GM10248 (cell line): Measurements from ENCODE around the gene RNF224.

Experiments
- CTCF ChIA-PET: fragments of 300-600 bp; sonication (Branson Sonifier 250); formaldehyde crosslinking; extraction: SDS; loops from one replicate; lab custom pipeline; 2021; ENCODE audit warnings: antibody characterized with exemption; lab: Yijun Ruan, JAX
- POLR2A ChIA-PET: fragments of 350-650 bp; sonication (Branson Sonifier 250); formaldehyde crosslinking; extraction: SDS; loops from one replicate; lab custom pipeline; 2020; ENCODE audit warnings: antibody characterized with exemption; lab: Yijun Ruan, JAX
- DNase-seq: peaks from one replicate; pipeline ENCODE4 v3.0.0; 2012; ENCODE audit errors: extremely low spot score
- CTCF ChIP-seq: IDR thresholded peaks from 2 replicates; pipeline ENCODE4 v1.5.1; 2012; ENCODE audit warnings: mild to moderate bottlenecking, low read depth; ENCODE audit errors: extremely low read depth, missing control alignments, control extremely low read depth

The RNF224 gene

GRCh38 chr9:137227054-137227852 is at the start of gene RNF224:
TSS of gene RNF224 (plus strand) at chr9:137227502. CDS start at chr9:137228336, 834 bp downstream.
- POLR2A ChIA-PET: interaction anchor here (0.5 to 1.2 kb wide), 4 partner anchors 13 to 100 kb away, joined by 3 to 7 read pairs (median 3); partner anchors contain the start of gene TUBB4B
- CTCF ChIA-PET: interaction anchor here (0.7 to 6.9 kb wide), 35 partner anchors 9 to 436 kb away, joined by 3 to 92 read pairs (median 5); partner anchors contain the start of genes DPP7, MAN1B1, SAPCD2 and SSNA1
- DNase-seq: peak; percentile 83
- peak; percentile 99 for TF ChIP-seq CTCF

- POLR2A ChIA-PET: no interaction called here
- no peak for TF ChIP-seq CTCF
- no peak for DNase-seq
- CTCF ChIA-PET: interaction anchor here (1.7 kb wide), 1 partner anchor 10 kb away, joined by 5 read pairs; the partner anchor contains the start of genes ANAPC2 and SSNA1
These were observed 48.9 kb upstream of the RNF224 start for GRCh38 chr9:137178201-137178938.

- CTCF ChIA-PET: interaction anchor here (1.3 kb wide), 1 partner anchor 57 kb away, joined by 3 read pairs; no protein-coding TSS in a partner anchor
- no peak for TF ChIP-seq CTCF
- DNase-seq: no peak
- POLR2A ChIA-PET: no interaction called here
These were observed 48.2 kb upstream of the RNF224 start for GRCh38 chr9:137178939-137179630.

DNA sequence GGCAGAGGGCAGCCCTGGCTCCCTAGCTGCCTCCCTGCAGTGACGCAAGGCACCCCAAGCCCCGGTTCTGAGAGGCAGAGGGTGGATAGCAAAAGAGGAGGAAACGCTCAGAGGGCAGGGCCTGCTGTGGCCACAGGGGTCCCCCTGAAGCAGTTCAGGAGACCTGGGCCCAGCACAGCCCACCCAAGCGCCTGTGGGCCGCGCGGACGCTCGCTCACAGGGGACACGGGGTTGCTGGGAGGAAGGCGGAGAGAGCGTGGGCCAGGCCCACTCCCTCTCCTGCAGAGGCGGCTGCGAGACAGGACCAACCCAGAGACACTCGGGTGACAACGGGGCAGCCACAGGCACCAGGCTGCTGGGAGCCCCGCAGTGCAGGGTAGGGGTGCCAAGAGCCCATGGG is 47.5 kb upstream of the RNF224 start:
- ChIA-PET POLR2A (interaction anchor here (0.7 kb wide), 1 partner anchor 29 kb away, joined by 3 read pairs; no protein-coding TSS in a partner anchor), CTCF (interaction anchor here (1.3 to 1.9 kb wide), 2 partner anchors 19 to 57 kb away, joined by 3 to 6 read pairs; no protein-coding TSS in a partner anchor)
- no peak for DNase-seq
- no peak for TF ChIP-seq CTCF

GRCh38 chr9:137180491-137180890 is 46.8 kb upstream of the RNF224 start:
- ChIA-PET POLR2A (interaction anchor here (0.7 kb wide), 1 partner anchor 29 kb away, joined by 3 read pairs; no protein-coding TSS in a partner anchor), CTCF (interaction anchor here (1.3 to 2.6 kb wide), 3 partner anchors 18 to 56 kb away, joined by 3 to 7 read pairs (median 6); no protein-coding TSS in a partner anchor)
- DNase-seq: no peak
- TF ChIP-seq CTCF: no peak
